ENCODE results near the gene EFHC2.

Gene EFHC2

GRCh38 chrX:44173219-44173618 lies 170.3 kb downstream of the EFHC2 start:
- Histone ChIP-seq H3K27ac (no peak overlapping the region), H3K4me3 (no peak overlapping the region)

GRCh38 chrX:44167116-44167515 lies 176.4 kb downstream of the EFHC2 start:
- Histone ChIP-seq H3K4me3 (no peak overlapping the region), H3K27ac (no peak overlapping the region)

DNA sequence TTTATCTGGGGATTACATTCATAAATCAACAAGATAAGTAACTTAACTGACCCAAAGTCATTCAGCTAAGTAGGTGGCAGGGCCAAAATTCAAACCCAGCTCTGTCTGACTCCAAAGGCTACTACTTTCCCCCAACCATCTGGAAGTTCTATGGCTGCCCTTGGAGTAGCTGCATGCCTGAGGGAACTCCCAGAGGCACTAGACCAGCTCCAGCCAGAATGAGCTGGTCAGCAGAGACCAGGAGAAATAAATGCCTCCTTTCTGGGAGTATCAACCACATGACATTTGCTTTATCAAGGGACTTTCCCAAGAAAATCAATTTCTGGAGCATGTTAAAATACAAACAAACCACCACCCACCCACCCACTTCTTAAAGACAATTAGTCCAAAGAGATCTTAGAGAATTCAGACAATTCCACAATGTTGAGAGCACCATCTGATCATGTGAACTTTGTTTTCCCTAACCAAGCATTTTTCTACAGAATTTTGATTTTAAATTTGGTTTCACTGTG lies 180.5 kb downstream of the EFHC2 start:
- H3K4me3 ChIP-seq: no peak overlapping the region
- H3K27ac ChIP-seq: no peak overlapping the region

- H3K4me3 ChIP-seq: no peak overlapping the region
- no peak overlapping the region for H3K27ac ChIP-seq
Observed at GRCh38 chrX:44157858-44158257, 185.6 kb downstream of the EFHC2 start.

- Histone ChIP-seq H3K27ac (peak overlapping the region in 1 of 21 experiments; percentile 23), H3K4me3 (no peak overlapping the region)
Observed at GRCh38 chrX:44157283-44157682, 186.2 kb downstream of the EFHC2 start.

DNA sequence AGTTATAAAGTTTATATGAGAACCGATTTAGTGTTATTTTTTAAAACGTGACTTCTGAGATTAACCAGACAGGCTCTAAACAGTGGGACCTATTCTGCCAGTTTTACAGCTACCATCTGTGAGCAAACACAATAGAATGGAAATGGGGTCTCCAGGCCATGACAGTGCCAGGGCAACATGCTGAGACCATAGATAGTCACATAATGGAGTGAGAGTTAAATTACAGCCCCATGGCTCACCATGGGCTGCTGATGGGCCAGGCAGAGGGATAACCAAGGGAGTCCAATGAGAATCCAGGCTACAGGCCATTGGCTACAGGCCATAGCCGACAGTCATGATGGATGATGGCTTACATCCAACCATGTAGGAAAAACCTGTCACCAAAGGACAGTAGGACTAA lies 186.7 kb downstream of the EFHC2 start:
- no peak overlapping the region for H3K4me3 ChIP-seq
- no peak overlapping the region for H3K27ac ChIP-seq

GRCh38 chrX:44155126-44155525 lies 188.3 kb downstream of the EFHC2 start:
- no peak overlapping the region for H3K4me3 ChIP-seq
- no peak overlapping the region for H3K27ac ChIP-seq

GRCh38 chrX:44152852-44153251 lies 190.6 kb downstream of the EFHC2 start:
- Histone ChIP-seq H3K4me3 (no peak overlapping the region), H3K27ac (peak overlapping the region in 1 of 21 experiments; percentile 26)

DNA sequence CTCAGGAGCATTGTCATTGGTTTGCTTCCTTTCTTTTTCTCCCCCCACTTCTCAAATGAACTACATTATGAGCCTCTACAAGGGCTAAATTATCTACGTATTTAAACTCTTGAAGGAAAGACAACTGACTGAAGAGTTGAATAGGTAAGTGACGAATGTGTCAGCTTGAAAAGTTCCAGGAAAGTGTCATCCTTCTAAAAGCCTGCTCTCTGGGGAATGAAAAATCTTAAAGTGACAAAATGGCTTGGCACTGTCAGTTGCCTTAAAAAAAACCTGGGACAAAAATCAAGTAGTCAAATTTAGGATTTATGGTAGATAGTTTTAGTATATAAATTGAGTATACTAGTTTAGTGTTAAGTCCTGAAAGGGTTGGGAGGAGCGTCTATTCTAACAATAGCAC lies 196.3 kb downstream of the EFHC2 start:
- no peak overlapping the region for H3K4me3 ChIP-seq

DNA sequence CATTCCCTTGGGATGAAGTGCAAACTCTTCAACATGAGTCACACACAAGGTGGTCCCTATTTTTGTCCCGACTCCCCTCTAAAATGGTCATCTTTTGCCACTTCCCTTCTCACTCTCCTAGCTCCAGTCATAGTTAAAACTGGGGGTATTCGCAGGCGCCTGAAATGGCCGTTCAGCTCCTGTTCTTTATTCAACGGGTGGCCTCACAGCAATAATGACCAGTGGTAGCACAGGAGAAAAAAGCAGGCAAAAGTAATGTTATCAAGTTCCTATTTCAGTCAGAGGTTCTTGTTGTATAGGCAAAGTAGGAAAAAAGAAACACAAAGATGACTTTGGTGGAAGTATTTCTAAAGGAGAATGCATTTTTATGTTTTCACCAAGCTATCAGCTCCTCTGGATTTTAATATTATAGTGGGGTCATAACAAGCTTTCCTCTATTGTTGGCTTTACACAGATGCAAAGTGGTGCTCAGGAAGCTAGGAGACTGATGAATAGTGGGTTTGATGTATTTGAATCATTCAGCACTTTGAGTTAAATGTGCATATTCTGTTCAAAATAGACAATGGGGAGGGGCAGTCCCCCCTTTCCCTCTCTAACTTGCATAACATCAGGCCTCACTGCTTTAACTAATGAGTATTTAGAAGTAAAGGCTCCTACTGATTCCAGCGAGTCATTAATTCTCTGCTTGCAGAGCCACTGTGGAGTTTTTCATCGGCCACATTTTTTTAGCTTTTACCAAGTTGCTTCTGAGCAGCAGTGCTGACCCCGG lies 199.1 kb downstream of the EFHC2 start:
- H3K4me3 ChIP-seq: no peak overlapping the region
- H3K27ac ChIP-seq: no peak overlapping the region

More for the DNA sequence above, 196.3 kb downstream of the EFHC2 start:
- no peak overlapping the region for H3K27ac ChIP-seq

GRCh38 chrX:44143061-44143602 lies 200.3 kb downstream of the EFHC2 start:
- Histone ChIP-seq H3K4me3 (no peak overlapping the region), H3K27ac (no peak overlapping the region)

DNA sequence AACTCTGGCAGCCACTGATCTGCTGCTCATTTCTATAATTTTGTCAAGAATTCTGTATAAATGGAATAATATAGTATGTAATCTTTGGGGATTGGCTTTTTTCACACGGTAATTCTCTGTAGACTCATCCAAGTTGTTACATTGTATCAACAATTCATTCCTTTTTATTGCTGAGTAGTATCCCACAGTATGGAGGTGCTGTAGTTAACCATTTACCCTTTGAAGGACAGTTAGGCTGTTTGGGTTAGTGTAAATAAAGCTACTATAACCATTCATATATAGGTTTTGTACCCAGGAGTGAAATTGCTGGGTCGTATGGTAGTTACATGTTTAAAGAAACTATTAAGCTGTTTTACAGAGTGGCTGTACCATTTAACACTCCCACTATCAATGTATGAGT lies 213.3 kb downstream of the EFHC2 start:
- Histone ChIP-seq H3K27ac (no peak overlapping the region), H3K4me3 (no peak overlapping the region)

GRCh38 chrX:44113337-44113736 lies 230.1 kb downstream of the EFHC2 start:
- no peak overlapping the region for H3K4me3 ChIP-seq
- H3K27ac ChIP-seq: no peak overlapping the region

- Histone ChIP-seq H3K27ac (no peak overlapping the region), H3K4me3 (no peak overlapping the region)
Observed at GRCh38 chrX:44106864-44107263, 236.6 kb downstream of the EFHC2 start.

- H3K4me3 ChIP-seq: no peak overlapping the region
- no peak overlapping the region for H3K27ac ChIP-seq
Observed at GRCh38 chrX:44105228-44105913, 238.1 kb downstream of the EFHC2 start.

- no peak overlapping the region for H3K4me3 ChIP-seq
- H3K27ac ChIP-seq: no peak overlapping the region
Observed at GRCh38 chrX:44104699-44105098, 238.8 kb downstream of the EFHC2 start.

DNA sequence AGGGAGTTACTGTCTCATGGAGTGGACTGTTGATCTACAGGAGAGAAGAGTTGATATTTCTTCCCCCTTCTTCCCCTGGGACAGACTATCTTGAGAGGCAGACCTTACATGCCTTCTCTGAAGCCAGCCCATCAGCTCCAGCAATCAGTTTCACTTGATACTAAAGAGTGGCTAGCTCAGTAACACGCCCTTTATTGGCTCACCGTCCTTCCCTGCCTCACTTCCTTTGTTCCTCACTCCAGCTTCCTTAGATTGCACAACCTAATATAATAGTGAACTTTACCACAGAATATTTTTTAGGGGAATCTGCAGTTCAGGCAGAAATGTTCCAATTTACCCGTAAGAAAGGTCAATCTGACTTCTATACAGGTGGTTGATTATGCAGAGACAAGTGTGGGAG lies 242.2 kb downstream of the EFHC2 start:
- no peak overlapping the region for H3K27ac ChIP-seq

GRCh38 chrX:44099366-44099765 lies 244.1 kb downstream of the EFHC2 start:
- Histone ChIP-seq H3K27ac (no peak overlapping the region), H3K4me3 (no peak overlapping the region)

More for the DNA sequence above, 242.2 kb downstream of the EFHC2 start:
- H3K4me3 ChIP-seq: no peak overlapping the region

All from skin epidermis (tissue), 12 donors.